HG02885 (cell line): ENCODE measurements around the gene SARNP.

ENCODE experiments used
- ATAC-seq: cut with Tn5 transposase; IDR thresholded peaks from one replicate; pipeline ENCODE4 v1.9.1; 2021; ENCODE audit warnings: mild to moderate bottlenecking; ENCODE audit not compliant: unreplicated experiment, poor library complexity

The SARNP gene

GRCh38 chr12:55728939-55729818 is 88.3 kb downstream of the SARNP start, which contains the start of gene CD63:
Gene CD63 (minus strand): TSS chr12:55729009. CDS start chr12:55728341, 668 bp downstream.
- ATAC-seq: peak; percentile 72

- ATAC-seq: peak; percentile 19
These were observed 89.2 kb downstream of the SARNP start for GRCh38 chr12:55728186-55728938.

GRCh38 chr12:55727643-55728185 is 89.8 kb downstream of the SARNP start:
- no peak for ATAC-seq

DNA sequence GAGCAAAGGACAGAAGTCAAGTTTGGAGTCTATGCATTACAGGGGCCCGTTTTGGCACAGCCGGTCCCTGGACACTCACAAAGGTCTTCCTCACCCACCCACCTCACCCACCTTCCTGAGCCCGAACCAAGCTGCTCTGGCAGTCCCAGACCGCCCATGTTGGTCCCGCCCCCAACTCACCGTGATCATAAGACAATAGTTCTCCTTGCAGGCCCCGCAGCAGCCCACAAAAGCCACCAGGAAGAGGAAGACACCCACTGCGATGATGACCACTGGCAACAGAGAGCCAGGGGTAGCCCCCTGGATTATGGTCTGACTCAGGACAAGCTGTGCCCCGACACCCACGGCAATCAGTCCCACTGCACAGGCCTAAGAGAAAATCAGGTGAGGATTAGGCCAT is 90.6 kb downstream of the SARNP start:
- no peak for ATAC-seq

DNA sequence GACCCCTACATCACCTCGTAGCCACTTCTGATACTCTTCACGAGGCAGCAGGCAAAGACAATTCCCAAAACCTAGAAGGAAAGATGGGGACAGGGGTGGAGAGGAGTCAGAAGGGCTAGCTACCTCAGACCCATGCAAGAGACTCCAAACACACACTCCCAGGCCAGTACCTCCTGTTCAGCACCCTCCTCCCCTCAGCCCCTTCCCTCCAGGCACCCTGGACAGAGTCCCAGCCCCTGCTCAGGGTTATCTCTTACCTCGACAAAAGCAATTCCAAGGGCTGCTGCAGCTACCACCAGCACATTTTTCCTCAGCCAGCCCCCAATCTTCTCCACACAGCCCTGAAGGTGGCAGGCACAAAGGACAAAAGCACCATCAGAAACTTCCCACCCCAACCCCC is 92.0 kb downstream of the SARNP start:
- ATAC-seq: no peak

DNA sequence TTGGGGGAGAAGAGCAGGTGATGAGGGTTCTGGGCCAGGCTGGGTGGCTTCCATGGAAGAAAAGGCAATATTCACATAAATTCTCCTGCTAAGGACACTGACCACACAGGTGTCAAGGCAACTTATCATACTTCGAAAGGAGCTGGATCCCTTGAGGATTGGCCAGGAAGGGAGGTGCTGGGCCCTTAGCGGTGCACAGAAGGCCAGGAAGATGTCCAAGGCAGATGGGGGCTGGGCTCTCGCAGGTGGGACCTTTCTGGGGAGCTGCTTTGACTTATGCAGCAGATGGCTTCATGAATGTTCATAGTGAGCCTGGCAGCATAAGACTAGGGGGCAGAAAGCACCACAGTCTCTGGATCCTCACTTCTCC is 92.6 kb downstream of the SARNP start:
- no peak for ATAC-seq

DNA sequence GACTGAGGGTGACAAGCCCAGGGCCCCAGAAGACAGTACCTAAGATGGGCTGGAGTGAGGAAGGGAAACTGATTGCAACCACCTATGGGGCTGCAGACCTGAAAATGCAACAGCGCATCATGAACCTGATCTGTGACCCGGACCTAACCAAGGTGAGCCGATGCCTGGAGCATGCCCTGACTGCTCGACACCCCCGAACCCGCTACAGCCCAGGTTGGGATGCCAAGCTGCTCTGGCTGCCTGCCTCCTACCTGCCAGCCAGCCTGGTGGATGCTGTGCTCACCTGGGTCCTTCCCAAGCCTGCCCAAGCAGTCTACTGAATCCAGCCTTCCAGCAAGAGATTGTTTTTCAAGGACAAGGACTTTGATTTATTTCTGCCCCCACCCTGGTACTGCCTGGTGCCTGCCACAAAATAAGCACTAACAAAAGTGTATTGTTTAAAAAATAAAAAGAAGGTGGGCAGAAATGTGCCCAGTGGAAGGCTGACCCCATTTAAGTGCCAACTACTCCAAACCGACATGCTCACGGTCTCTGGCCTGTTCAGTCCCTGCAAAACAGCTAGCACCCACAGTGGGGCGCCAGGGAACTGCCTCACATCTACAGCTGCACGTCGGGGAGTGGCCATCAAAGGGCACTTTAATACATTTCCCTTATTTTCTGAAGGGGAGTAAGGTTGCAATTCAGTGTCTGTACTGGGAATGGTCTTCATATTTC is 93.1 kb downstream of the SARNP start:
- ATAC-seq: peak; percentile 27

DNA sequence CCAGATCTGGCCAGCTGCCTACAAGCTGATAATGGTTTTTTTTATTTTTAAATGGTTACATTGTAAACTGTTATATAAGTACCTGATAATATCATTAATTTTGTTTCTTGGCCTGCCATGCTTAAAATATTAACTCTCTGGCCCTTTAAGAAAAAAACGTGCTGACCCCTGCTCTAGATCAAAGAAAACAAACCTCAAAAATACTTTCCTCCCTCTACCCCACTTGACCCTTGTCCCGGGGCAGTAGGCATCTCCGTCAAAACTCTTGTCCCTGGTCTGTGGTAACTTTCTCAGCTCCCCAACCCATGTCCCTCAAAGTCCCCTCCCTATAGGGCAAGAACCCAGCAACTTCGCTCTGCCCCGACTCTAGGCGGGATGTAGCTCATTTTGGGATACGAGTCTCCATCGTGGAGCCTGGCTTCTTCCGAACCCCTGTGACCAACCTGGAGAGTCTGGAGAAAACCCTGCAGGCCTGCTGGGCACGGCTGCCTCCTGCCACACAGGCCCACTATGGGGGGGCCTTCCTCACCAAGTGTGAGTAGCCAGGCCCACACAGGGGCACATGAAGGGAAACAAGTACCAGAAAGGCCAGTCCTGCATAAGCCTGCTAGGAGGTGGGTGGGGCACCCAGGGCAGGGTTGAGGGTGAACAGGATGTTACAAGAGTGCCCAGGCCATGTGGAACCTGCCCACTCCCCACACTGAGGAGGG is 93.9 kb downstream of the SARNP start:
- no peak for ATAC-seq

DNA sequence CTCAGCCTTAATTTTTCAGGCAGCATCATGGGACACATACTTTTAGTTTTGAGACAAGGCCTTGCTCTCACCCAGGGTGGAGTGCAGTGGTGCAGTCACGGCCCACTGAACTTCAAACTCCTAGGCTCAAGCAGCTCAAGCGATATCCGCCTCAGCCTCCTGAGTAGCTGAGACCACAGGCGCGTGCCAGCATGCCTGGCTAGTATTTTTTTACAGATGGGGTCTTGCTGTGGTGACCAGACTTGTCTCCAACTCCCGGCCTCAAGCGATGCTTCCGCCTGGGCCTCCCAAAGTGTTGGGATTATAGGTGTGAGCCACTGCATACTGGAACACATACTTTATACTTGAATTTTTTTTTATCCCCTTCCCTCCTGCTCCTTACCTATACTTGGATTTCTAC is 94.6 kb downstream of the SARNP start:
- no peak for ATAC-seq

DNA sequence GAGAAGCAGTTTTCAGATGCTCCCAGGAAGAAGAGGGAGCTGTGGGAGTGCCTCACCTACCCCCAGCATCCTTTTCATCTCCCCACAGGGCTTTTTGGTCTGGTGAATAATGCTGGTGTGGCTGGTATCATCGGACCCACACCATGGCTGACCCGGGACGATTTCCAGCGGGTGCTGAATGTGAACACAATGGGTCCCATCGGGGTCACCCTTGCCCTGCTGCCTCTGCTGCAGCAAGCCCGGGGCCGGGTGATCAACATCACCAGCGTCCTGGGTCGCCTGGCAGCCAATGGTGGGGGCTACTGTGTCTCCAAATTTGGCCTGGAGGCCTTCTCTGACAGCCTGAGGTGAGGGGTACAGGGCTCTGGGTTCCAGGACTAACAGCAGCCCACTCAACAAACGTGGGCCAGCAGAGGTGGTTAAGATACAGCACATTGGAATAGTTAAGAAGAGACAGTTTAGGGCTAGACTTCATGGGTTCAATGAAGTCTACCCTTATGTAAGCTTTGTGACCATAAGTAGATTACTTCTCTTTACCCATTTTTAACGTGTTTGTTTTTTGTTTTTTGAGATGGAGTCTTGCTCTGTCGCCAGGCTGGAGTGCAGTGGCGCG is 95.8 kb downstream of the SARNP start:
- ATAC-seq: no peak

GRCh38 chr12:55720894-55721444 is 96.6 kb downstream of the SARNP start:
- ATAC-seq: no peak

- ATAC-seq: no peak
These were observed 97.4 kb downstream of the SARNP start, which contains the start of gene RDH5 for GRCh38 chr12:55720071-55720564. Gene RDH5 (plus strand): TSS chr12:55720393. CDS start chr12:55721185, 792 bp downstream.

- ATAC-seq: no peak
These were observed 98.2 kb downstream of the SARNP start for GRCh38 chr12:55719371-55719770.

DNA sequence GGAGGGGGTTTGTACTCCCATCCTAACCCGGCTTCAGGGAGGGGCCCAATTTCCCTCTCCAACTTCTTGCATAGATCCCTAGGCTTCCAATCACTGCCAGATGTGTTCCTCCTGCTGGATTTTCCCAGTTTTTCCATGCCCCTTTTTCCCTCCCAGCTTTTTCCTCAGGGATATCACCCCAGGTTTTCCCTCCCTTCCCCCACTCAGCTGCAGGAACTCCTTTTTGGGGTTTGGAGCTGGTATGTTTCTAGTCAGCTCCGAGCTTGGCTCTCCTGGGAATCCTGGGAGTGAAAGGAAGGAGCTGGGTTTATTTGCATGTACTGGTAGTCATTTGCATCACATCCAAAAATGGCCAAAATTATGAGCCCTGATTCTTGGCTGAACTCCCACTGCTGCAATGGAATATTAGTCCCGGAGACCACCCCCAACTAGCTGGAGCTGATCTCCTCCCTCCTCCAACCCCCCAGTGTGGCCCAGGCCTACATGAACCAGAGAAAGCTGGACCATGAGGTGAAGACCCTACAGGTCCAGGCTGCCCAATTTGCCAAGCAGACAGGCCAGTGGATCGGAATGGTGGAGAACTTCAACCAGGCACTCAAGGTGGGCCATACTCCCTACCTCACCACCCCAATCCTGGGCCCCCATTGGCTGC is 98.8 kb downstream of the SARNP start:
- no peak for ATAC-seq

GRCh38 chr12:55718015-55718414 is 99.5 kb downstream of the SARNP start:
- no peak for ATAC-seq

- ATAC-seq: no peak
These were observed 100.2 kb downstream of the SARNP start for GRCh38 chr12:55717011-55718007.

- ATAC-seq: peak; percentile 31
These were observed 101.0 kb downstream of the SARNP start for GRCh38 chr12:55716582-55716957.
